ENCODE results near the gene CRB1. TPM values are rescaled to one million over a fixed set of nuclear protein-coding genes. Genes with fewer than 3 reads are reported as not detected.

The CRB1 gene
- total RNA-seq, 3 donors from 2014 or later (not counting 1 experiment from before 2014, with no cell fraction given), result 0.36 to 0.83 TPM; not detected in 1

GRCh38 chr1:197496722-197497121 lies 228.7 kb downstream of the CRB1 start:
- intact Hi-C loops (cut with micrococcal nuclease), result no loop called here
- Histone ChIP-seq H3K27ac (ENCODE audit: low read length) (no peak overlapping the region), H3K9me3 (ENCODE audit: control insufficient read depth, insufficient read depth, low read length) (no peaks in the 10 kb centered on the region), H3K27me3 (ENCODE audit: control insufficient read depth, insufficient read depth, low read length) (peaks cover 2% of the 10 kb centered on the region), H3K4me3 (ENCODE audit: low read length) (no peak overlapping the region), H3K36me3 (ENCODE audit: control insufficient read depth, insufficient read depth, low read length) (no peaks in the 10 kb centered on the region), H3K4me1 (ENCODE audit: control insufficient read depth, insufficient read depth, low read length) (no peaks in the 10 kb centered on the region)
- Mint-ChIP-seq H3K9me3 (no peaks in the 10 kb centered on the region), H3K4me3 (no peak overlapping the region), H3K27me3 (ENCODE audit: low read depth in 2 of 2) (peaks cover 10 to 48% of the 10 kb centered on the region in 2 donors), H3K4me1 (no peaks in the 10 kb centered on the region), H3K36me3 (no peaks in the 10 kb centered on the region), H3K27ac (no peak overlapping the region)
- no peak for TF ChIP-seq CTCF (IDR thresholded peaks at IDR 0.05)
- ATAC-seq (no peak), DNase-seq (no peak)
- WGBS (ENCODE audit: insufficient coverage), result 87% methylated on average over 9 of the region's 10 CpGs

GRCh38 chr1:197510691-197511378 lies 242.8 kb downstream of the CRB1 start:
- H3K36me3 Mint-ChIP-seq, result peaks cover 6% of the 10 kb centered on the region
- DNase-seq (no peak), ATAC-seq (no peak)
- H3K27ac ChIP-seq (ENCODE audit: low read length), result no peak overlapping the region
- no peaks in the 10 kb centered on the region for H3K27me3 ChIP-seq (ENCODE audit: control insufficient read depth, insufficient read depth, low read length)
- peaks cover 18% of the 10 kb centered on the region for H3K36me3 ChIP-seq (ENCODE audit: control insufficient read depth, insufficient read depth, low read length)
- WGBS (ENCODE audit: insufficient coverage), result 89% methylated on average over 2 of the region's 4 CpGs
- no peaks in the 10 kb centered on the region for H3K4me1 ChIP-seq (ENCODE audit: control insufficient read depth, insufficient read depth, low read length)
- no peaks in the 10 kb centered on the region for H3K9me3 ChIP-seq (ENCODE audit: control insufficient read depth, insufficient read depth, low read length)
- H3K4me3 Mint-ChIP-seq, result no peak overlapping the region
- intact Hi-C loops (cut with micrococcal nuclease), result no loop called here
- H3K4me3 ChIP-seq (ENCODE audit: low read length), result no peak overlapping the region
- H3K27ac Mint-ChIP-seq, result no peak overlapping the region
- no peak for TF ChIP-seq CTCF (IDR thresholded peaks at IDR 0.05)
- H3K9me3 Mint-ChIP-seq, result no peaks in the 10 kb centered on the region
- H3K27me3 Mint-ChIP-seq (ENCODE audit: low read depth in 2 of 2), result no peaks in the 10 kb centered on the region
- H3K4me1 Mint-ChIP-seq, result no peaks in the 10 kb centered on the region

- Histone ChIP-seq H3K36me3 (ENCODE audit: control insufficient read depth, insufficient read depth, low read length) (peaks cover 9% of the 10 kb centered on the region), H3K27me3 (ENCODE audit: control insufficient read depth, insufficient read depth, low read length) (no peaks in the 10 kb centered on the region), H3K9me3 (ENCODE audit: control insufficient read depth, insufficient read depth, low read length) (no peaks in the 10 kb centered on the region), H3K4me3 (ENCODE audit: low read length) (no peak overlapping the region), H3K27ac (ENCODE audit: low read length) (no peak overlapping the region), H3K4me1 (ENCODE audit: control insufficient read depth, insufficient read depth, low read length) (no peaks in the 10 kb centered on the region)
- intact Hi-C loops (cut with micrococcal nuclease), result no loop called here
- Mint-ChIP-seq H3K27ac (no peak overlapping the region), H3K4me1 (peaks cover 0 to 5% of the 10 kb centered on the region in 2 donors), H3K9me3 (no peaks in the 10 kb centered on the region), H3K27me3 (ENCODE audit: low read depth in 2 of 2) (no peaks in the 10 kb centered on the region), H3K4me3 (no peak overlapping the region), H3K36me3 (peaks cover 6% of the 10 kb centered on the region)
- ATAC-seq (no peak), DNase-seq (no peak)
- 88% methylated on average over 1 of the region's 1 CpG for WGBS (ENCODE audit: insufficient coverage)
- no peak for TF ChIP-seq CTCF (IDR thresholded peaks at IDR 0.05)
Measured at GRCh38 chr1:197515421-197515820, 247.4 kb downstream of the CRB1 start.

Measured in natural killer cell (primary cell).